Esophagus (tissue), 2 donors: ENCODE results near the gene BRD9. TPM values are rescaled to one million over a fixed set of nuclear protein-coding genes. Genes with fewer than 3 reads are reported as not detected.
"Not testable (repeated sequence)": the region's sequence is repeated elsewhere in the genome, so short reads cannot be mapped to it uniquely, and the experiment has no call there.

Source experiments
- H3K27ac ChIP-seq, 2 donors: one replicate each; pipeline ENCODE4 v1.5.1; 2013; ENCODE audit warnings: low read depth in 2 of 2, mild to moderate bottlenecking in 2 of 2, inconsistent platforms in 1 of 2, low read length in 1 of 2, moderate library complexity in 1 of 2
- H3K27me3 ChIP-seq, 2 donors: one replicate each; pipeline ENCODE4 v1.6.1; 2013; ENCODE audit warnings: low read length in 2 of 2, control low read depth in 1 of 2, mild to moderate bottlenecking in 1 of 2; ENCODE audit not compliant: insufficient read depth in 2 of 2, control insufficient read depth in 1 of 2
- H3K36me3 ChIP-seq, 2 donors: one replicate each; pipeline ENCODE4 v1.6.1; 2013; ENCODE audit warnings: low read length in 1 of 2; ENCODE audit not compliant: control insufficient read depth in 2 of 2, insufficient read depth in 2 of 2
- H3K4me1 ChIP-seq, 2 donors: one replicate each; pipeline ENCODE4 v1.6.1; 2013; ENCODE audit warnings: low read length in 1 of 2; ENCODE audit not compliant: control insufficient read depth in 2 of 2, insufficient read depth in 2 of 2
- H3K4me3 ChIP-seq, 2 donors: one replicate each; pipeline ENCODE4 v1.5.1; 2013; ENCODE audit warnings: low read length in 2 of 2, mild to moderate bottlenecking in 2 of 2, low read depth in 1 of 2, moderate library complexity in 1 of 2
- H3K9me3 ChIP-seq, 2 donors: one replicate each; pipeline ENCODE4 v1.6.1; 2013; ENCODE audit warnings: mild to moderate bottlenecking in 2 of 2, low read depth in 1 of 2, low read length in 1 of 2, moderate library complexity in 1 of 2; ENCODE audit not compliant: control insufficient read depth in 2 of 2, insufficient read depth in 1 of 2
- WGBS, 2 donors: extraction: QIAGEN DNeasy Blood & Tissue Kit; methylation state at CpG; one replicate each; pipeline ENCODE4 v1.1.7; 2013; 5-methylcytosine and 5-hydroxymethylcytosine counted together
- polyA plus RNA-seq, 2 donors: library from polyadenylated mRNA; stranded (reverse); fragments of 200-250 nt; gene quantifications; one replicate each; pipeline ENCODE4 v1.2.3, GENCODE V29; 2013
- donor health status: healthy with polysubstance abuse.
- donor health status: Bipolar disorder and iron deficiency.

BRD9 gene
- polyA plus RNA-seq, 2 donors, result 18.4 to 20.6 TPM

- H3K36me3 ChIP-seq, H3K27me3 ChIP-seq, H3K4me1 ChIP-seq, H3K4me3 ChIP-seq, H3K9me3 ChIP-seq, H3K27ac ChIP-seq: not testable (repeated sequence)
- 96% methylated on average over 12 of the region's 12 CpGs for WGBS, 2 donors
Observed at GRCh38 chr5:915346-915745, 22.7 kb upstream of the BRD9 start.

- WGBS, 2 donors, result 89 to 92% methylated on average over 7 of the region's 7 CpGs
- no peaks in the 10 kb centered on the region for H3K27me3 ChIP-seq
Observed at GRCh38 chr5:914612-915011, 22.0 kb upstream of the BRD9 start.

GRCh38 chr5:914174-914573 is 21.6 kb upstream of the BRD9 start:
- Histone ChIP-seq H3K27me3 (no peaks in the 10 kb centered on the region), H3K4me3 (no peak overlapping the region), H3K36me3 (peaks cover 0 to 8% of the 10 kb centered on the region in 2 donors), H3K27ac (no peak overlapping the region), H3K9me3 (no peaks in the 10 kb centered on the region), H3K4me1 (peaks cover 0 to 10% of the 10 kb centered on the region in 2 donors)
- WGBS, 2 donors, result 89 to 93% methylated on average over 14 of the region's 14 CpGs

More at GRCh38 chr5:914612-915011, 22.0 kb upstream of the BRD9 start:
- Histone ChIP-seq H3K9me3 (no peaks in the 10 kb centered on the region), H3K36me3 (peaks cover 0 to 8% of the 10 kb centered on the region in 2 donors), H3K4me1 (peaks cover 0 to 10% of the 10 kb centered on the region in 2 donors), H3K4me3 (no peak overlapping the region), H3K27ac (no peak overlapping the region)

GRCh38 chr5:912280-913091 is 19.9 kb upstream of the BRD9 start:
- H3K27me3 ChIP-seq, result no peaks in the 10 kb centered on the region
- peaks cover 0 to 10% of the 10 kb centered on the region in 2 donors for H3K4me1 ChIP-seq
- peaks cover 0 to 8% of the 10 kb centered on the region in 2 donors for H3K36me3 ChIP-seq
- peak overlapping the region; percentile 49 to 84 for H3K27ac ChIP-seq
- H3K9me3 ChIP-seq, result no peaks in the 10 kb centered on the region
- 50 to 60% methylated on average over 44 of the region's 44 CpGs for WGBS, 2 donors
- H3K4me3 ChIP-seq, result no peak overlapping the region

- no peak overlapping the region for H3K4me3 ChIP-seq
- 85 to 87% methylated on average over 11 of the region's 11 CpGs for WGBS, 2 donors
- H3K27ac ChIP-seq, result peak overlapping the region in 1 of 2 donors; percentile 48
- peaks cover 0 to 10% of the 10 kb centered on the region in 2 donors for H3K4me1 ChIP-seq
- H3K36me3 ChIP-seq, result peaks cover 0 to 5% of the 10 kb centered on the region in 2 donors
- H3K9me3 ChIP-seq, result no peaks in the 10 kb centered on the region
- H3K27me3 ChIP-seq, result no peaks in the 10 kb centered on the region
Observed at GRCh38 chr5:911601-912000, 19.0 kb upstream of the BRD9 start.

GRCh38 chr5:910769-911160 is 18.2 kb upstream of the BRD9 start:
- H3K4me3 ChIP-seq, result no peak overlapping the region
- H3K27ac ChIP-seq, result no peak overlapping the region
- no peaks in the 10 kb centered on the region for H3K9me3 ChIP-seq
- no peaks in the 10 kb centered on the region for H3K27me3 ChIP-seq
- H3K36me3 ChIP-seq, result peaks cover 0 to under 1% of the 10 kb centered on the region in 2 donors
- 98 to 100% methylated on average over 7 of the region's 7 CpGs for WGBS, 2 donors
- H3K4me1 ChIP-seq, result peaks cover 0 to 10% of the 10 kb centered on the region in 2 donors

- H3K9me3 ChIP-seq, result no peaks in the 10 kb centered on the region
- no peak overlapping the region for H3K4me3 ChIP-seq
- H3K27ac ChIP-seq, result no peak overlapping the region
- no peaks in the 10 kb centered on the region for H3K36me3 ChIP-seq
- no peaks in the 10 kb centered on the region for H3K27me3 ChIP-seq
- peaks cover 0 to 10% of the 10 kb centered on the region in 2 donors for H3K4me1 ChIP-seq
- WGBS, 2 donors, result 92 to 93% methylated on average over 18 of the region's 18 CpGs
Observed at GRCh38 chr5:909994-910768, 17.6 kb upstream of the BRD9 start.

- Histone ChIP-seq H3K36me3 (no peaks in the 10 kb centered on the region), H3K27me3 (no peaks in the 10 kb centered on the region), H3K4me1 (peaks cover 0 to 10% of the 10 kb centered on the region in 2 donors), H3K4me3 (no peak overlapping the region), H3K27ac (no peak overlapping the region), H3K9me3 (no peaks in the 10 kb centered on the region)
- 57 to 64% methylated on average over 8 of the region's 8 CpGs for WGBS, 2 donors
Observed at GRCh38 chr5:909086-909485, 16.5 kb upstream of the BRD9 start.

GRCh38 chr5:908172-908571 is 15.6 kb upstream of the BRD9 start:
- Histone ChIP-seq H3K27ac (no peak overlapping the region), H3K9me3 (no peaks in the 10 kb centered on the region), H3K4me1 (peaks cover 0 to 10% of the 10 kb centered on the region in 2 donors), H3K4me3 (no peak overlapping the region), H3K36me3 (no peaks in the 10 kb centered on the region), H3K27me3 (no peaks in the 10 kb centered on the region)
- WGBS, 2 donors, result 95 to 97% methylated on average over 16 of the region's 16 CpGs
